DMS153 treated with DMSO at 0.1 percent for 48 hours (cell line): ENCODE data around the gene FOXB2.
"Not testable (repeated sequence)": the region's sequence is repeated elsewhere in the genome, so short reads cannot be mapped to it uniquely, and the experiment has no call there.

Source experiments
- DNase-seq: peaks from one replicate; lab custom pipeline; 2025; ENCODE audit not compliant: unreplicated experiment; lab: John Stamatoyannopoulos, UW

The FOXB2 gene

DNA sequence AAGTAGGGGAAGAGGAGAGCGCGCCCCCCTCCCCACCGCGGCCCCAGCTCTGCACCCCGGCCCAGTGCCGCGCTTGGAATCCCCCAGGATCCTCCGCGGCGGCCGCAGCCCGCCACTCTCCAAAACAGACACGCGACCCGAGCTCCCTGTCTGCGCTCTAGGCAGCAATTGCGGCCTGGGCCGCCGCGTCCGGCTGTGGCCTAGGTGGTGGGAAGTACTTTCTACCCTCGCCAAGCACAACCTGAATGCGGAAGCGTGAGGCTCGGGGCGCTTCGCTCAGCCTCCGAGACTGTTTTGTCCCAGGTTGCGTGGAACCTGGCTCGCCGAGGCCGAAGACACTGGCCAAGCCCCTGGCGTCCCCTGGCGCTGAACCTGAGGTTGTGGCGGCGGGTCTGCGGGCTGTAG is 3.3 kb upstream of the FOXB2 start:
- no peak for DNase-seq

DNA sequence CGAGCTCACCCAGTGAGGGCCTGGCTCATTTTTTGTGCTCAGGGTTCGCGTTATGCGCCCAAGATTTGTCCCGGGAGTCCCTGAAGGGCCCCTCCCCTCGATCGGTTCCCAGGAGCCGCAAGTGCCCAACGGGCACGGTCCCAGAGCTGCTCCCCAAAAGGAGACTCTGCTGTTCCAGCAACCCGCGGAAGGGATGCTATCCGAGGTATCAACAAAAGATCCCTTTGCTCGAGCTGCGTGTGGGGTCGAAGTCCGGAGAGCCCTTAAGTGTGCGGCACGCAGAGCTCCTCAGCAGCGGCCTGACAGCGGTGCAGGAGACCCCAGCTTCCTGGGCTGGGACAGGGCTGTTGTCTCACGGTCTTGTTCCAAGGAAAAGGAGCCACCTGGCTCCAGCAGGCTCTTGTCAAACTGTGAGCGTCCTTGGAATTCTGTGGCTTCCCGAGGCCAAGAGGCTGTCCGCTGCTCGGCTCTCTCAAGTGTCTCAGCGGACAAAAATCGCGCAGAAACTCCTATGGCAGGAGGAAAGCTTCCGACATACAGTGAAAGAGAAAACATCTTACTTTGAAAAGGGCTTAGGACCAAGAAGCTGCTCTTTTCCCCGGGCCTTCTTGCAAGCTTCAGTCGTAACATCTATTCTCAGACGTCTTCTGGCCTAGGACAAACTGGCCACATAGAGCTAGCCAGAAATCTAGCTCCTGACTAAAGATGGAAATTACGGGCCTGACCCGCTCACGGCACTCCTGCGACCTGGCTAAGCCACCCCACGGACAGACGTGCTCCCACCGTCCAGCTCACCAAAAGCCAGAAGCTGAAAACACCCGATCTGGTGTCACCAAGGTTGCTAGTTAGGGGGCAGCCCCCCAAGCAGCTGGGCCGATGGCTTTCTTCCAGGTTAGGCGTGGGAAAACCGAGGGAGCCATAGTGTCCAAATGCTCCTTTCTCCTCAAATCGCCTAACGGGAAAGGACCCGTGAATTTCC is 2.6 kb upstream of the FOXB2 start:
- DNase-seq = no peak

DNA sequence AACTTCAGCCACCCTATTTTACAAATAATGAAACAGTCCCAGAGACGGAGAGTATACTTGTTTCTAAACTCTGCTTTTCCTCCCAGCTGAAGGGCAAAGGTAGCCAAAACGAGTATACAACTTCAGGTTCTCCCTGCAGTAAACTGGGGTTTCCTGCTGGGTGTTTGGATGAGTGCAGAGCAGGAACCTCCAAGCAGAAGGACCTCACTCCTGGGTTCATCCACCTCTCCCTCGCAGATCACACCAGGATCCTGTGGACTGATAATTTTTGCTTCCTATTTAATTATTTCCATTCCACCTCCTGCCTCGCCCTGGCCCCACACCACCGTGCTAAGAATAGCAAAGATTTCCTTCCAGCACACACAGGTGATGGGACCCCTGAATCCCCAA is 2.0 kb upstream of the FOXB2 start:
- no peak for DNase-seq

DNA sequence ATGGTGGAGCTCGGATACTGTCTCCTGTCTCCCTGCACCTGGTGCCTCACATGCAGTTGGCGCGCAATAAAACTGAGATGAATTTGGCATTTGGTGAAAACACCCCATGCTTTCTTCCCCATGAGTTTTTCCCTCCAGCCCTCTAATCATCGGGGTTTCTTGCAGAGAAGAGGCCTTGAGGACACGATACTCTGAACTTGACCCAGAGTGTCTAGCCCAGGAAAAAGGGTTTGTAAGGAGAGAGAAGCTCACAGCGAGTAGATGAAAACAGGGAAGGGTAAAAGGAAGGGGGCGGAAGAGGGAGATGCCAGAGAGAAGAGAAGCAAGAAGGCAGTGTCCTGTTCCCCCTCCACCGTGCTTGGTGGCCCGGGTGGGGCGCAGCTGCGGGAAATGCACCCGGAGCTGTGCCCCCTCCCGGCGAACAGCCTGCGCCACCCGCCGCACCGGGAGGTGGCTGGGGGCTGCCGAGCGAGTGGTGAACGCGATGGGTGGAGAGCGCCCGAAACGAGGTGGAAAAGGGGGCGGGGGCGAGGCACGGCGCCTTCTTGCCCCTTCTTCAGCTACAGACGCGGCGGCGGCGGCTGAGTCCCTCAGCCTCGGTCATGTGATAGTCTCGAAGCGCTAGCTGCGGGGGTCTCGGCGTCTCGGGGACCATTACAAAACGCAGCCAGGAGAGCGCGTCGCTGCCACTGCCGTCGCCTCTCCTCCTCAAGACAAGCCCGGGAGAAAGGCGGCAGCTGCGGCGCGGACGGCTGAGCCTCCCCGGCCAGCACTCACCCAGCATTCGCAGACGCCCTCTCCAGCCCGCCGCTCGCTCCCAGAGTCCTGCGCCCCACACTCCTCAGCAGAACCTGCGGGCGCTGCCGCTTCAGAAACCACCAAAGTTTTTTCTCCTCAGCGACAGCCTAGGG is 1.1 kb upstream of the FOXB2 start:
- DNase-seq = peak; percentile 24

DNA sequence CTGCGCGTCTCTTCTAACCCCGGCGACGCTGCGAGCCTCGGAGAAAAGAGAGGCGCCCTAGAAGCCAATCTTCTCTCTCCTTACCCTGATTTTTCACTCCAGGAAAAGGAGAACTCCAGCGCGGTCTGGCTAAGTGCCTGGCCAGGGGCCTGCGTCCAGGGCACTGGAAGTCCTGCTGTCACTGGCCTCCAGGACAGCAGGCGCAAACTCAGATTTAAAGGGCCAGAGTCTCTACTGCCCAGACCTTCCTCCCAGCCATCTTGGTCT is 553 bp upstream of the FOXB2 start:
- no peak for DNase-seq

DNA sequence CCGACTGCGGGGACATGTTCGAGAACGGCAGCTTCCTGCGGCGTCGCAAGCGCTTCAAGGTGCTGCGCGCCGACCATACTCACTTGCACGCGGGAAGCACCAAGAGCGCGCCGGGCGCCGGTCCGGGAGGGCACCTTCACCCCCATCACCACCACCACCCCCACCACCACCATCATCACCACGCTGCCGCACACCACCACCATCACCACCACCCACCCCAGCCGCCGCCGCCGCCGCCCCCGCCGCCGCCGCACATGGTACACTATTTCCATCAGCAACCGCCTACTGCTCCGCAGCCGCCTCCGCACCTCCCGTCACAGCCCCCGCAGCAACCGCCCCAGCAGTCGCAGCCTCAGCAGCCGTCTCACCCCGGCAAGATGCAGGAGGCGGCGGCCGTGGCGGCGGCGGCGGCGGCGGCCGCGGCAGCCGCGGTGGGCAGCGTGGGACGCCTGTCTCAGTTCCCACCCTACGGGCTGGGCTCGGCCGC is 514 bp downstream of the FOXB2 start:
- DNase-seq = no peak

DNA sequence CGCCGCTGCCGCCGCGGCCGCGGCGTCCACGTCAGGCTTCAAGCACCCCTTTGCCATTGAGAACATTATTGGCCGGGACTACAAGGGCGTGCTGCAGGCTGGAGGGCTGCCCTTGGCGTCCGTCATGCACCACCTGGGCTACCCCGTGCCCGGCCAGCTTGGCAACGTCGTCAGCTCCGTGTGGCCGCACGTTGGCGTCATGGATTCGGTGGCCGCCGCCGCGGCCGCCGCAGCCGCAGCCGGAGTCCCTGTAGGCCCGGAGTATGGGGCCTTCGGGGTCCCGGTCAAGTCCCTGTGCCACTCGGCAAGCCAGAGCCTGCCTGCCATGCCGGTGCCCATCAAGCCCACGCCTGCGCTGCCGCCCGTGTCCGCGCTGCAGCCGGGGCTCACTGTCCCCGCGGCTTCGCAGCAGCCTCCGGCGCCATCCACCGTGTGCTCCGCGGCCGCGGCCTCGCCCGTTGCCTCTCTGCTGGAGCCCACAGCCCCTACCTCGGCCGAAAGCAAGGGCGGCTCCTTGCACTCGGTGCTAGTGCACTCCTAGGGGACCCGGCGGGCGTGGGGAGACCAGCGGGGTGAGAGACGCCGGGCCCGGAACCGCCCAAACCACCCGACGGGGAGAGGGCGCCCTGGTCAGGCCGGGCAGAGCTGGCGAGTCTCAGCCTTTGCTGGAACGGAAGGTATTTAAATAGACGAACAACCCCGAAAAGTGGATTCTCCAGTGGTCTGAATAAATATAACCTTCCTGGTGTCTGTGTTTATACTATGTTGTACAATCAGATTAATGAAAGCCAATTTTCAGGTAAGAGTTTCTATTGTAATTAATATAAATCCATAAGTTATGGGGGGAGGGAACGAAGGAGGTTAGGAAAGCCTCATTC is 1.2 kb downstream of the FOXB2 start:
- no peak for DNase-seq

DNA sequence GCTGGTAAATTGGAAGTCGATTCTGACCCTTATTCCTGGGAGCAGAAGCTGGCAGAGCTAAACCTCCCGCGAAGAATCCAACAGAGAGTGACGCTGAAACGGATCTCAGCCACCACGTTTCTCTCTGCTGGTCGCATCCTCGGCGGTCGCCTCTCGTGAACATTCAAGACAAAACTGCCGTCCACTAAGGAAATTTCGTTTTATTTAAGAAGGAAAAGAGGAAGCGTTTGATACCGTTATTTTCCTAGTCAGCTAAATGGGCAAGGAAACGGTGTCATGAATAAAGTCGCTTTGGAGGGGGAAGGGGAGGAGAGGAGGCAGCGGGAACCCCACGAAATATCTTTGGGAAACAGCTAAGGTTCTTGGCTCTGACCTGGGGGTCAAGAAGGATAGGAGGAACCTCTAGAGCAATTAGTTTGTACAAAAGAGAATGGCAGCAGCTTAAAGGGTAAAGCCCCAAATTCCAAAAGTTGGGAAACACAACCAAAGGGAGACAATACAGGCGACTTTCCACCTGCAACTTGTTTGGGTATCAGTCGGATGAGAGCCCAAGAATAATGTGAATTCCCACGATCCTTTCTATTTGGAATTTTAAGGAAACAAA is 1.9 kb downstream of the FOXB2 start:
- DNase-seq = no peak

DNA sequence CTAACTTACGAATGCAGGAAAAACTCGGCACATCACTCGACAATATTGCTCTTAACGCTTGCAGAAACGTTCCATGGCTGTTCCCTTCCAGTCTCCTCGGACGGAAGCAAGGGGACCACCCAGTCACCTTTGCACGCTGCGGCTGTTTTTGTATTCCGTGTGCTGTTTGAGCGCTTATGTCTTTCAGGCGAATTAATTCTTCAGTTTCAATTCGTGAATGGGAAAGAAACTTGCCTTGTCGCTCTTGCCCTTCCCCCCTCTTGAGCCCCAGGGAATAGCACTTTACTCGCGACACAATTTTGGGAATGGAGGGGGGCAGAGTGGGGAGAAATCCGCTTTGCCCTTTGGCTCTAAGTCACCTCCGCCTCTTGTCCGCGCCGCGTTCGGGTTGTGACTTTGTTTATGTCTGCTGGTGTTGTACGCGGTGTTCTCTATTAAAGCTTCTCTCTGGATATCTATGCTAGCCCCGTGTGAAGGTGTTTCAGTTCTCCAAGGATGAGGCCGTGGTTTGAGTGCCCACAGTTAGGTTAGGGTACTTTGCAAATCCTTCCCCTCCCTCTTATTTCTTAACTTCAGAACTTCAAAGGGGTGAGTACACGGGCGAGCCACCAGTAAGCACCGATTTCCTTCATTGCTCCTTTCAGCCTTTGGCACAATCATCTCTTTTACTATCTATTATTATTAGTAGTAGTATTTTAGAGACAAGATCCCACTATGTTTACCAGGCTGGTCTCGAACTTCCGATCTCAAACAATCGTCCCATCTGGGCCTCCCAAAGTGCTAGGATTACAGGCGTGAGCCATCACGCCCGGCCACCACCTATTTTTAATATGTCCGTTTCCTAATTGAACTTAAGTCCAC is 2.7 kb downstream of the FOXB2 start:
- no peak for DNase-seq

DNA sequence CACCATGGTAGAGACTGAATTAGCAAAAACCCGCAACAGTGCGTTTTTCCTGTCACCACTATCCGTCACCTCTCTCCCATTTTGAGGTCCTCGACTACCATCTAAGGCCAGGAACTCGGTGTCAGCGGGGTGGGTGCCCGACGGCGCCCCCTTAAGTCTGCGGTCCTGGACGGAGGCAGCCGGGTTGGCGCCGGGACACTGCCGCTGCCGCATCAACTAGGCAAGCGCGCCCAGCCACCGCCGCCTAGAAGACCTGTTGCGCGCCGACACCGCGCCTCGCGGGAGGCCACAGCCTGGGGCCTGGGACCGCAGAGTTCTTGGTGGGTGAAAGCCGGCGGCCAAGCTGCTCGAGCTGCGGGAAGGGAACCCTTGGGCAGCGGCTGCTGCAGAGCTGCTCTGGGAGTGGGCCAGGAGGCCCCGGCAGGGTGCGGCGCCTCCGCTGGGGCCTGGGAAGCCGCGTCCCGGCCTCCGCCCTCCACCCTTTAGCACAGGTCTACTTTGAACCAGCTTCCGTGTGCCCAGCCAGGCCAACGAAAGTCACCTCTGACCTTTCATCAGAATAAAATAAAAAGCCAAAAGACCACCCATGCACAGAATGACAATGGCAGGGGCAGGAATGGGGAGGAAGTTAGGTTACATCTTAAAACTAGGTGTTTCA is 3.5 kb downstream of the FOXB2 start:
- DNase-seq = no peak

DNA sequence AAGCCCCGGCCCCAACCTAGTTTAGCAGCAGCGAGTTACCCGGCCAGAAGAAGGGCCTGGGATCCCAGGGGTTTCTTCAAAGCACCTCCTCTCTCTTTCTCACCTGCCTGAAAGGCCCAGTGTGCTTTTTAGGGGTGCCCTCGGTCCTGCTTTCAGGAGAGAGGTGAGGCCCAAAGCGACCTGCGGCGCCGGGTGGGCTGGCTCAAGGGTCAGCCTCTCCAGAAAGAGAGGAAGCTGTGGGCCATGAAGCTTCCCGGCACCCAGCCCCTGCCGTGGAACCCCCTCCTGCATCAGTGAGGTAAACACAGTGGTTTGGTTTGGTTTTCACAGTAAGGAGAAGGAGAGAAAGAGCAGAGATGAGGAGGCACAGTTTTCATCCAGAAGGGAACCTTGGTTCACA is 4.3 kb downstream of the FOXB2 start:
- DNase-seq = no peak

DNA sequence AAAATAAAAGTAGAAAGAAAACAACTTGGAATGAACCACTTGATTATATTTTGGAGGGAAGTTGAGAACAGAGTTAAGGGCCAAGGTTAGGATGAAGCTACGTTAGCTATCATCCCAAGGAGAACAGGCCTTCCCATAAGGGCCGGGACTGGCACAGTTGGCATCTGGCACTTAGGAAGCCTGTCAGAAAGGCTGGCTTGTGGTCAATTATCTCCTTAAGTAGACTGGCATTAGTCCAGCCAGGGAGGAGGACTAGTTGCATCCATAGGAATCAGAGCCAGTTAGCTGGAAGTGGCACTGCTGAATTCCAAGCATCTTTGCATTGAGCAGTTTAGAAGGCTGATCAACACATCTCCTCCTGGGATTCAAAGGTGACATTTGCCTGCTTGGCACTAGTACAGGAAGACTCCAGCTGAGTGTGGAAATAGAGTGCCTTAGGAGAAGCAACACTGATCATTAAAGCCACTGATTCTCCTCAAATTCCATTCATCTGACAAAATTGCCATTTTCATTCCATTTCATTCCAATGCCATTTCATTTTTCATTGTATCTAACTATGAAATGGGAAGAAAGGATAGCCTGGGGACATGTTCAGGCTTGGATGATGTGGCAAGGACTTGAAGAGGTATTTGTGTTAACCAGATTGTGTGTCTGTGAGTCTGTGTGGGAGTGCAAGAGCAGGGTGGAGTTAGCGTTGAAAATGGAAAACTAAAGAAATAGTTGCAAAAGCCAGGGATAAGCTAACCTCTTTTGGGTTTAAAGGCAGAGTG is 5.5 kb downstream of the FOXB2 start:
- DNase-seq = no peak

DNA sequence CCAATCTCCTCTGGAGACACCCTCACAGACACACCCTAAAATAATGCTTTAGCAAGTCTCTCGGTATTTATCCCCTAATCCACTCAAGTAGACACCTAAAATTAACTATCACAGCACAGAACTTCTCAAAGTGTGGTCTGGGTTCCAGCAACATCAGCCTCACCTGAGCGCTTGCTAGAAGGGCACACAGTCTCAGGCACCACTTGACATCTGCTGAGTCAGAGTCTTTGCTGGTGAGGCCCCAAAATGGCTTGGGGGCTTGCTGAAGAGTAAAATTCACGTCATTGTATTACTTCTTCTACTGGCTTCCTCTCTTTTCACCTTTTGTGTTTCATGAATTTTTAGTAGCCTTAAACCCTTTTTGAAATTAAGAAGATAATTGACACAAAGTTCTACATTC is 9.0 kb downstream of the FOXB2 start:
- no peak for DNase-seq

DNA sequence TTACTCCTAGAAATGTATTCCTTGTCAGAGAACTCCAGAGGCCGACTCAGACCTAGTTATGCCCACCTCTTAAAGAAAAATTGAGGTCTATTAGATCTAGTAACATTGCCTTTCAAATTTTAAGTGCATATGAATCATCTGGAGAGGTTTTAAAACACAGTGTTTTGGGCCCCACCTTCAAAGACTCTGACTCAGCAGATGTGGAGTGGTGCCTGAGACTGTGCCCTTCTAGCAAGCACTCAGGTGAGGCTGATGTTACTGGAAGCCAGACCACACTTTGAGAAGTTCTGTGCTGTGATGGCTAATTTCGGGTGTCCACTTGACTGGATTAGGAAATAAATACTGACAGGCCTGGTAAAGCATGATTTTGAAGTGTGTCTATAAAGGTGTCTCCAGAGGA is 10.6 kb downstream of the FOXB2 start:
- DNase-seq = no peak

DNA sequence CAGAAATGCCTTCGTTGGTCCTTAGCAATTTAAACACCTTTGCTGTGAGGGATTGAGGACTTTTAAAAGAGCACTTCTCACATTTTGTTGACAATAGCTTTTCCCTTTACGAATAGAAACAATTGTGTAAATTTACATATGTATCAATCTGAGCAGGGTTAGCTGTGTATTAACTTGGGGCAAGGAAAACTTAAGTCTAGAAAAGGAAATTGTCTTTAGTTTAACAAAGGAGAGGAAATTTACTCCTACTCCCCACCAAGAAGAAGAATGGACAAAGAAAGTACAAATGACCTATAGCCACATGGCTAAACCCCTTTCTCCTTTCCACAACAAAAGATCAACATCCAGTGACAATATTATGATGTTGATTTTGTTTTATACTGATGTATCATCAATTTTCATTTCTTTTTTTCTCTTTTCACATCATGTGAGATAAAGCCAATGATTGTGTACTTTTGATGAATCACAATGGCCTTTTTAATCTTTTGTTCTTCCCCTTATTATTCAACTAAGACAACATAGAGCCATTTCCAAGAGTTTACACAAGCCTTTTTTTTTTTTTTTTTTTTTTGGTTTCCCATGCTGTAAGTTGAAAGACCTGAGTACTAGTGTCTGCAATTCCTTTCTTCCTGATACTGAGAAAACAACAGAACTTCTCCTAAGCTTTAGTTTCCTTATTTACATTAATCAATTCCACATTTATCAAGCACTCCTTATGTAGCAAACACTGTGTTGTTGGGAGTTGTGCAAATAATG is 19.0 kb downstream of the FOXB2 start:
- no peak for DNase-seq

DNA sequence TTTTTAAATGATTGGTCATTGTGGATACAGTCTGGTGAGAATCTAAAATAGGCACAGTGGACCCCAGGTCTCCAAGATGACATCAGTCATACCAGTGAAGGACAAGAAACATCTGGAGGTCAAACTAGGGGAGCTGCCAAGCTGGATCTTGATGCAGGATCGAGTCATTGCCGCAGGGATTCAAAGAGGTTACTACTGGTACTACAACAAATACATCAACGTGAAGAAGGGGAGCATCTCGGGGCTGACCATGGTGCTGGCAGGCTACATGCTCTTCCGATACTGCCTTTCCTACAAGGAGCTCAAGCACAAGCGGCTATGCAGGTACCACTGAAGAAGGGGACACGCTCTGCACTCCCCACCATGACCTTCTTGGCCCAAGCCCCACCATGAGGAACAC is 20.9 kb downstream of the FOXB2 start:
- DNase-seq = no peak

DNA sequence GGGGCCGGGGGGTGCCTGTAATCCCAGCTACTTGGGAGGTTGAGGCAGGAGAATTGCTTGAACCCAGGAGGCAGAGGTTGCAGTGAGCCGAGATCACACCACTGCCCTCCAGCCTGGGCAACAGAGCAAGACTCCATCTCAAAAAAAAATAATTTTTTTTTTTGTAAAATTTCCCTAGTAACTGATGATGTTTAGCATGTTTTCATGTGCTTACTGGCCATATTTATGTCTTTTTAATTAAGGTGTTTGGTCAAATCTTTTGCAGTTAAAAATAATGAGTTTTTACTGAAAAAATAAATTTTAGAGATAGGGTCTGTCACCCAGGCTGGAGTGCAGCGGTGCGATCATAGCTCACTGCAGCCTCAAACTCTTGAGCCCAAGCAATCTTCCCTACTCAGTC is 24.3 kb downstream of the FOXB2 start:
- not testable (repeated sequence) for DNase-seq

DNA sequence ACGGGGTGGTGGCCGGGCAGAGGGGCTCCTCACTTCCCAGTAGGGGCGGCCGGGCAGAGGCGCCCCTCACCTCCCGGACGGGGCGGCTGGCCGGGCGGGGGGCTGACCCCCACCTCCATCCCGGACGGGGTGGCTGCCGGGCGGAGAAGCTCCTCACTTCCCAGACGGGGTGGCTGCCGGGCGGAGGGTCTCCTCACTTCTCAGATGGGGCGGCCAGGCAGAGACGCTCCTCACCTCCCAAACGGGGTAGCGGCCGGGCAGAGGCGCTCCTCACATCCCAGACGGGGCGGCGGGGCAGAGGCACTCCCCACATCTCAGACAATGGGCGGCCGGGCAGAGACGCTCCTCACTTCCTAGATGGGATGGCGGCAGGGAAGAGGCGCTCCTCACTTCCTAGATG is 41.2 kb downstream of the FOXB2 start:
- not testable (repeated sequence) for DNase-seq
